Stimulated activated CD8-positive, alpha-beta memory T cell treated with anti-CD3 and anti-CD28 coated beads, Interleukin-7, amount 100 ng/mL, for 48 hours (primary cell): ENCODE data around the gene CPSF6.
"Not testable (repeated sequence)": the region's sequence is repeated elsewhere in the genome, so short reads cannot be mapped to it uniquely, and the experiment has no call there.

Experiments used
- DNase-seq, 2 donors: peaks; one replicate each; pipeline ENCODE4 v3.0.0-alpha.2; 2020; ENCODE audit warnings: low read depth in 1 of 2; ENCODE audit errors: extremely low read depth in 1 of 2

CPSF6 gene

GRCh38 chr12:69239352-69239921 lies at the start of gene CPSF6:
Gene CPSF6, plus strand, starts transcription at chr12:69239569. Its CDS starts 78 bp downstream, at chr12:69239647.
- peak; percentile 88 to 92 for DNase-seq

GRCh38 chr12:69196302-69197288 lies 42.8 kb upstream of the CPSF6 start:
- no peak for DNase-seq

GRCh38 chr12:69199976-69200375 lies 39.4 kb upstream of the CPSF6 start:
- DNase-seq: not testable (repeated sequence)

GRCh38 chr12:69204191-69204590 lies 35.2 kb upstream of the CPSF6 start:
- no peak for DNase-seq

GRCh38 chr12:69210661-69211060 lies 28.7 kb upstream of the CPSF6 start:
- DNase-seq: no peak

GRCh38 chr12:69211160-69211559 lies 28.2 kb upstream of the CPSF6 start:
- no peak for DNase-seq

GRCh38 chr12:69214169-69214568 lies 25.2 kb upstream of the CPSF6 start:
- DNase-seq: no peak

- DNase-seq: no peak
Observed at GRCh38 chr12:69225251-69225910, 14.0 kb upstream of the CPSF6 start.

GRCh38 chr12:69231479-69231878 lies 7.9 kb upstream of the CPSF6 start:
- no peak for DNase-seq

GRCh38 chr12:69238589-69239351 lies 599 bp upstream of the CPSF6 start:
- no peak for DNase-seq

GRCh38 chr12:69239922-69240630 lies 707 bp downstream of the CPSF6 start:
- DNase-seq: peak in 1 of 2 donors; percentile 15

GRCh38 chr12:69240631-69240995 lies 1.2 kb downstream of the CPSF6 start:
- no peak for DNase-seq

- DNase-seq: no peak
Observed at GRCh38 chr12:69241438-69242092, 2.2 kb downstream of the CPSF6 start.

GRCh38 chr12:69243099-69244084 lies 4.0 kb downstream of the CPSF6 start:
- no peak for DNase-seq

GRCh38 chr12:69247268-69248018 lies 8.1 kb downstream of the CPSF6 start:
- DNase-seq: no peak

- no peak for DNase-seq
Observed at GRCh38 chr12:69252033-69252432, 12.7 kb downstream of the CPSF6 start.

GRCh38 chr12:69254046-69254445 lies 14.7 kb downstream of the CPSF6 start:
- DNase-seq: no peak

- DNase-seq: no peak
Observed at GRCh38 chr12:69254862-69255261, 15.5 kb downstream of the CPSF6 start.
